Non-pigmented ciliary epithelial cell (primary cell): ENCODE results near the gene IQCE.
"Not testable (repeated sequence)": the region's sequence is repeated elsewhere in the genome, so short reads cannot be mapped to it uniquely, and the experiment has no call there.

ENCODE experiments used
- DNase-seq: peaks from one replicate; pipeline ENCODE4 v3.0.0-alpha.2; 2010; ENCODE audit warnings: low read depth

Gene IQCE

DNA sequence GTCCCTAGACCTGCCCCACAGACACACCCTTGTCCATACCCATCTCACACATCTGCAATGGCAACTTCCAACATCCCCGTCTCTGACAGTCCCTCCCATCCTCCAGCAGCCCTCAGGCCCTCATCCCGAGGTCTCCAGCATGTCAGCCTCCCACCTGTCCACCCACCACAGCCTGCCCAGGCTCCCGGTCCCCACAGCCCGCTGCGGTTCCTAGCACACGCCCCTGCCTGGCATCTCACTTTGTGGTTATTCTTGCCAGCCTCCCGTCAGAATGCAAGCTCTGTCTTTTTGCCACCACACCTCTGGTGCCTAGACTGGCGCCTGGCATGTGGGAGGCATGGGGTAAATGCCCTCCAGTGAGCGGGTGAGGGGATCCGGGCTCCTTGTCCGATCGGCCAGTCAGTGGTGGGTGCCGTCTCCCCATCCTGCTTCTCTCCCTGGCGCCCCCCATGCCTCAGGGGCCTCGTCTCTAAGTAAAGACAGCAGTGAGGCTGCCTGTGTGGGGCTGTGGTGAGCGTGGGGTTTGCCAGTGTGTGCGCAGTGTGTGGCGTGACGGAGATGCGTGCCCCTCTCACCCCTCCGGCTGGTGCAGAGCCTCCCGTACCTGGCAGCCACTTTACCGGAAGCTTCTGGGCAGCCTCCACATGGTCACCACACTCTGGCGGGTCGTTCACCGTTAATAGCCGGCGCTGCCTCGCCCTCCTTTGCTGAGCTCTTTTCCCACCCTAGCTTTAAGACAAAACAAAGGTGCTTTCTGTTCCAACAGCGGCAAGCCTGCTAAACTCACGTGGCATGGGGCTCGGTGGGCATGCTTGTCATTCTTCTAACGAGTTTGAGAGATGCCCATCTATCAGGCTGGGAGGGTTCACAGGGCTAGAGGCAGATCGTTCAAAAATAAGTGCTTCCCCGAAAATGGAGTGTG, 44.5 kb downstream of the IQCE start:
- DNase-seq = no peak

DNA sequence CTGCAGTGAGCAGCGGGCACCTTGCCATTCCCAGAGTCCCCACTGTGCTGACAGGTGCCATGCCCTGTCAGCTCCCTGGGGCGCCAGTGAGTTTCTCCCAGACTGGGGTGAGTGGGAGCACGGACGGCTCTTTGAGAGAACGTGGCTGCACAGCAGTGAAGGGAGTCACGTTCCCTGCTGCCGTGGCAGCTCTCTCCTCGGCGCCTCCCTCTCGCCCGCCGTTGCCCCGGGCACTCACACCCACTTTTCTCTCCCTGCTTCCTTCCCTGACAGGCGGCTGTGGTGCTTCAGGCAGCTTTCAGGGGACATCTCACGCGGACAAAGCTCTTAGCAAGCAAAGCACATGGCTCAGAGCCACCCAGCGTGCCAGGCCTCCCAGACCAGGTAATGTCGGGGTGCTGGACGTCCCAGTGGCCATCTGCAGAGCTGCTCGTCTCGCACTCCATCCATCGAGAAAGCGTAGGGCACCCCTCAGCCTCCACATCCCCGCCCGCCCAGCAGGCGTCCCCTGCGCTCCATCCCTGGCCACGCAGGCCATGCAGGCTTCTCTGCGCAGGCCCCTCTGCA, 45.9 kb downstream of the IQCE start:
- DNase-seq = no peak

DNA sequence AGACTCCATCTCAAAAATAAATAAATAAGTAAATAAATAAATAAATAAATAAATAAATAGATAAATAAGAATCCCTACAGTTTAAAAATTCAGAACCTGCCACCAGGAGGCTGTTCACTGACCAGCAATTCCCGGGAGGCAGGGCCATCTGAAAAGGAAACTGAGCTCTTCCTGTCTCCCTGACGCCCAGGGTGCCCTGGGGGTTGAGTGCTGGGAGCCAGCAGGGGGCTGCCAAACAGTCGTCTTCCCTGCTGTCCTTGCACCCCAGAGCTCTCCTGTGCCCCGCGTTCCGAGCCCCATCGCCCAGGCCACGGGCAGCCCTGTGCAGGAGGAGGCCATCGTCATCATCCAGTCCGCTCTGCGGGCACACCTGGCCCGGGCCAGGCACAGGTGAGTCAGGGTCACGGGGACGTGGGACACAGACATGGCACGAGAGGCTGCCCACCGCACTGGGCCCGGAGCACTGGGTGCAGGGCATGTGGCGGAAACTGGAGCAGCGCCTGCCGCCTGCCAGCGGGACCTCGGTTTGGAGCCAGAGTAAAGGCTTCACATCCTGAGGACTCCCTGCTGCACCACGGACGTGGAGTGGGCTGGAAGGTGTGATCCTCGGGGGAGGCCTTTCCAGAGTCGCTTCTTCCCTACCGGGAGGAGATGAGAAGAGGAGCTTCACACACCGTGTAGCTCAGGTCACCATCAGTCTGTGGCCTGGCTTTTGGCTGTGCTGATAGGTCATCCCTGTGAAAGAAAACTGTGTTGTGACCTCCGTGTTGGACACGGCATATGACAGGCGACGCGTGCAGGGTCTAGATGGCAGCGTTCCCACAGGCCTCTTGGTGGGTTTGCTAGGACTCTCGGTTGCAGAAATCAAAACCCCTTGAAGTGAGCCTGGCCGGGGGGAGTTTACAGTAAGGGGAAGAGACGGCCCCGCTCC, 47.1 kb downstream of the IQCE start:
- DNase-seq = no peak

DNA sequence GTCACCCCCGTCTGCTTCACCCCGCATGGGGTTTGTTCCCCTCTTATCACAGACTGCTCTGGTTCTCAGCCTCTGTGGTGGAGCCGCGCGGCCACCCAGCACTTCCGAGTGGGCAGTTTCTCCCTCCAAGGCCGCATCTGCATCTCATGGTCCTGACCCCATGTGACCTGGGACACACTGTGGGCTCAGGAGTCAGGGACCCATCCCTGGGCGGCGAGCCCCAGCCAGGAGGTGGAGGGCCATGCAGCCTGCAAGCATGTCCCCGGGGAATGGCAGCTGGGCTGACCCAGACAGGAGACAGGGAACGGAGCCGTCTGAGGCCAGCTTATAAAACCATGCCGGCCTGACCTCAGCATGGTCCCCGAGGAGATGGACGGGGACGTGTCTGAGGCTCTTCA, 47.8 kb downstream of the IQCE start:
- DNase-seq = no peak

DNA sequence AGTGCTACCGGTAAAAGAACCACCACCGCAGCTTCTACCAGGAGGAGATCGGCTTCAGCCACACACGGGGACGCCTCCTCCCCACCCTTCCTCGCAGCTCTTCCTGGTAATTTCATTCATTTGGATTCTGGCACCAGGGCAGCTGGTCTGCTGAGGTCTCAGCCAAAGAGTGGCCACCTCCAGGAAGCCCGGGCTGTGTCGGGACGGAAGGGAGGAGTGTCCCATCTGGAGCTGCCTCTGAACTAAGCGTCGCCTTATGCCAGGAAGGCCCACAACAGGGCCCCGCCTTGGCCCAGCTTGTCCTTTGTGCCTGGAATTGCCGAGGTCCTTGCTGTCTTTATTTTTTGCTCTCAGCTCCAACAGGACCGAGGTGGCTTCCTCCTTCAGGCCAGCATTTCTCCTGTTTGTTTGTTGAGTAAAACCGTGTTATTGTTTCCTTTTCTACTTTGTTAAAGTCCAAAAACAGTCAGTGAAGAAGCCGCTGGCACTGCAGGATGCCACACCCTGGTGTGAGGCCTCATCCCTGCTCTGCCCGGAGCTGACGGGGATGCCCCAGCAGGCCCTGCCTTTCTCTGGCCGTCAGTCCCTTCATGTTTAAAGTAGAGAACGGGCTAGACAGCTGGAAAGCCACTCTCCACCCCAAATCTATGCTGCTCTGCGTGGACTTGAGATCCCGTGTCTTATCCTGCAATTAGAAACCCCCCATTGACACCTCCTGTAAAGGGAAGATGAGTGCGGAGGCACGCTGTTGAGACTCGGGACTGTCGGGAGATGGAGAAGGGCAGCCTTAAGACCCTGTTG, 48.5 kb downstream of the IQCE start:
- no peak for DNase-seq

GRCh38 chr7:2607923-2608904, 49.4 kb downstream of the IQCE start:
- DNase-seq = no peak

- DNase-seq = no peak
Measured at GRCh38 chr7:2608921-2609411, 50.2 kb downstream of the IQCE start.

DNA sequence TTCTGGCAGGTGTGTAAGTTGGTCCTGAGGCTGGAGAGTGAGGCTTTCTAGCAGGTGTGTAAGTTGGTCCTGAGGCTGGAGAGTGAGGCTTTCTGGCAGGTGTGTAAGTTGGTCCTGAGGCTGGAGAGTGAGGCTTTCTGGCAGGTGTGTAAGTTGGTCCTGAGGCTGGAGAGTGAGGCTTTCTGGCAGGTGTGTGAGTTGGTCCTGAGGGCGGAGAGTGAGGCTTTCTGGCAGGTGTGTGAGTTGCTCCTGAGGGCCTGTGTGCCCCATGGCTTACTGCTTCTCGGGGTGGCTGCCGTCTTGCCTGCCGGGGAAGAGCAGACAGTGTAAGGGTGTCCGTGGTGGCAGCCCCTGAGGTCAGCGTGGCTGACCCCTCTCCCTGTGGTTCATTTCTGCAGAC, 50.9 kb downstream of the IQCE start:
- DNase-seq = not testable (repeated sequence)

- DNase-seq = no peak
Measured at GRCh38 chr7:2610466-2610865, 51.7 kb downstream of the IQCE start.

DNA sequence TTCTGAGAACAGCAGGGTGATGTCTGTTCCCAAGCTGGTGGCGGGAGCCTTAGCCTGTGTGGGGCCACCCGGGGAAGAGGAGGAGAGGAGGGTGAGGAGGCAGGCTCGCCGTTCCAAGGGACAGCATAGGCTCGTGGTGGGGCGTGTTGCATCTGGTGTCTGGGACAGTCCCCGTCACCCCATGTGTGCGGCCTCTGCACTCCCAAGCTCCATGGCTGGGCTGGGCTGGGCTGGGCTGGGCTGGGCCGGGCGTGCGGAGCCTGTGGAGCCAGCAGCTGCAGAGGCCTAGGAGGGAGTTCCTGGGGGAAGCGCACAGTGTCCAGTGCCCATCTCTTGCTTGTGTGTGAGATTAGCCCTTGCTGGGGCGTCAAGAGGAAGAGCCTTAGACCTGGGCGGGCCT, 52.1 kb downstream of the IQCE start:
- no peak for DNase-seq

- no peak for DNase-seq
Measured at GRCh38 chr7:2611401-2611800, 52.6 kb downstream of the IQCE start.

DNA sequence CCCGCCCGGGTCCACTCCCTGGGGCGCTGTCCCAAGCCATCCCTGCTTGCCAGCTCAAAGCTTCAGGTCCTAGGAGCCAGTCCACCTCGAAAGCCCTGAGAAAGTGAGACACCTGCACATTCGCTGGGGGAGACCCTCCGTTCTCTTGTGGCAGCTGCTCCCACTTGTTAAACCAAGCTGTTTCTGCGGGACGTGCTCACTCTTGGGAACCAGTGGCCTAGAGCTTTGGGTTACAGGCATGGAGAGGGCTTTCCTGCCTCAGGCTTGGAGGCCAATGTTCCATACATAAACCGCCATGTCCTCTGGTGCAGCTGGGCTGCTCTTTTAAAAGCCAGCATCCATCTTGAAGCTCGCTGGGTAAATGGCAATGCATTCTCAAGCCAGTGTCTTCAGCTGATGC, 53.1 kb downstream of the IQCE start:
- no peak for DNase-seq

- no peak for DNase-seq
Measured at GRCh38 chr7:2612445-2613097, 53.8 kb downstream of the IQCE start.

GRCh38 chr7:2613098-2613930, 54.5 kb downstream of the IQCE start:
- no peak for DNase-seq

GRCh38 chr7:2613931-2614600, 55.3 kb downstream of the IQCE start:
- DNase-seq = no peak

DNA sequence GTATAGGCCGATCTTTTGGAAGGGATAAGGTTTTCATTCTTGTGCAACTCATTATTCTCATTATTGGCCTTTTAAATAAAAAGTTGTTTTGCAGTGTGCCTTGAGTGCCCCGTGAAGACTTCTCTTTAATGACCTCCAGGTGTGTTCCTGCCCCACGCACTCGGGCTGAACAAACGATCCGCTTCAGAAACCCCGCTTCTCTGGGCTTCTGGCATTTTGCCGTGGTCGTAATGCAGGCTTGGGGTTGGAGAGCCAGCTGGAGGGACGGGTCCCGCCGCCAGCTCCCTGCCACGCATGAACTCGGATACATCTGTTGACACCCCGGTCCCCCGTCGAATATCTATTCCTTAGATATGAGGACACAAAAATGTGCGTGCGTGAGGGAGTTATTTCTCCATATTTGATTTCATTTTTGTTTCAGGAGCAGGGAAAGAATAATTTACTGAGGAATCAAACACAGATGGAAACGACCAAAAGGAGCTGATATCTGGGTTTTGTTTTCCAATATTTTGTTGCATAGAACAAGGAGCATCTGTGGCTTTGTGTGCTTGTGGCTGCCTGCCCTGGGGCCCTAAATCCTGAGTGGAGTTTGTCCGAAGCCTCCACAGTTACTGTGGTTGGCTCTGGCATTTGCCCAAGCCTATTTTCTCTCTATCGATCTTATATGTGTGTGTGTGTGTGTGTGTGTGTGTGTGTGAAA, 56.0 kb downstream of the IQCE start:
- no peak for DNase-seq
